HG03565 (cell line): Measurements from ENCODE around the gene ARHGAP33.
"Not testable (repeated sequence)": the region's sequence is repeated elsewhere in the genome, so short reads cannot be mapped to it uniquely, and the experiment has no call there.

Experiments used
- ATAC-seq: cut with Tn5 transposase; IDR thresholded peaks from one replicate; pipeline ENCODE4 v1.9.1; 2021; ENCODE audit warnings: mild to moderate bottlenecking, moderate library complexity; ENCODE audit not compliant: unreplicated experiment

ARHGAP33 gene

DNA sequence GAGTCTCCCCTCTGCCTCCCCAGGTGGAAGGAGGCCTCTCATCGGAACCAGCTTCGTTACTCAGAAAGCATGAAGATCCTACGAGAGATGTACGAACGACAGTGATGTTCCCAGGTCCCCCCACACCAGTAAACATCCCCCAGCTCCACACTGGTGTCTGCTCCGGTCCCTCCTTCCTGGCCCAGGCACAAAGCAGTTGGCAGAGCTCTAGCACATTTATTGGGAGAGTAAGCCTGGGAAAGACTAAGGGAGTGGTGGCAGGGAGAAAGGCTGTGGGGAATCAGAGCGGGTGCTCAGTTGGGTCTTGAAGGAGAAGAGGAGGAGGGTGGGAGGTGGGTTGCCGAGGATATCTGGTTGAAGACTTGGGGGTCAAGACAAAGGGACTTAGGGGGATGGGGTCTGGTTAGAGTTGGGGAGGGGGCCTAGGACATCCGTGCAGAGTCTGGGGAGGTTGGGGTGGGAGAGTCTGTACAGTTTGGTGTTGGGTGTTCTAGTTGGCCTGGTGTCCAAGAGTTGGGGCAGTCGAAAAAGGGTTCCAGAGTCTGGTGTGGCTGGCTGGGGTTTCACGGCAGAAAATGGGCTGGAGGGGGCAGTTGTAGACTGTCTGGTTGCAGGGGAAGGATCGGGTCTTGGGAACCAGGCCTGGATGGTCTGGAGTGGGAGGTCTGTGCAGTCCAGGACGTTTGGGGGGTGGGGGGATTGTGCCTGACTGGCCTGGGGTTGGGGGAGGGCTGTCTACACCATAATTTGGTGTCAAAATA lies 20.8 kb upstream of the ARHGAP33 start:
- ATAC-seq, result no peak

DNA sequence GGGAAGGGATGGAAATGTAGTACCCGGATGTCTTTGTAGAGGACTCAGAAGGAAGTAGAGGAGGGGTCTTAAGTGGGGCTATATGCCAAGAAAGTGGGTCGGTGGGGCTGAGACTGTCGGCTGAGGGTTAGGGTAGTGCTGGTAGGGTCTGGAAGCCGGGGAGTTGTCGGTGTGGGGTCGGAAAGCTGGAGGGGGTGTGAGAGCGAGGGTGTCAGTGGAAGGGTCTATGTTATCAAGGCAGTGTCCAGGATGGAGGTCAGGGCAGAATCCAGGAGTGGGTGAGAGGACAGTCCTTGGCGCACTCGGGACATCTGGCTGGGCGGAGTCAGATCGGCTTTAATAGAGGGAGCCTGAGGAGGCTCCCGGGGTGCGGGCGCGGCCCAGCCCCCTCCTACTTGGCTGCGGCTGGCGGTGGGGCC lies 20.2 kb upstream of the ARHGAP33 start:
- no peak for ATAC-seq

DNA sequence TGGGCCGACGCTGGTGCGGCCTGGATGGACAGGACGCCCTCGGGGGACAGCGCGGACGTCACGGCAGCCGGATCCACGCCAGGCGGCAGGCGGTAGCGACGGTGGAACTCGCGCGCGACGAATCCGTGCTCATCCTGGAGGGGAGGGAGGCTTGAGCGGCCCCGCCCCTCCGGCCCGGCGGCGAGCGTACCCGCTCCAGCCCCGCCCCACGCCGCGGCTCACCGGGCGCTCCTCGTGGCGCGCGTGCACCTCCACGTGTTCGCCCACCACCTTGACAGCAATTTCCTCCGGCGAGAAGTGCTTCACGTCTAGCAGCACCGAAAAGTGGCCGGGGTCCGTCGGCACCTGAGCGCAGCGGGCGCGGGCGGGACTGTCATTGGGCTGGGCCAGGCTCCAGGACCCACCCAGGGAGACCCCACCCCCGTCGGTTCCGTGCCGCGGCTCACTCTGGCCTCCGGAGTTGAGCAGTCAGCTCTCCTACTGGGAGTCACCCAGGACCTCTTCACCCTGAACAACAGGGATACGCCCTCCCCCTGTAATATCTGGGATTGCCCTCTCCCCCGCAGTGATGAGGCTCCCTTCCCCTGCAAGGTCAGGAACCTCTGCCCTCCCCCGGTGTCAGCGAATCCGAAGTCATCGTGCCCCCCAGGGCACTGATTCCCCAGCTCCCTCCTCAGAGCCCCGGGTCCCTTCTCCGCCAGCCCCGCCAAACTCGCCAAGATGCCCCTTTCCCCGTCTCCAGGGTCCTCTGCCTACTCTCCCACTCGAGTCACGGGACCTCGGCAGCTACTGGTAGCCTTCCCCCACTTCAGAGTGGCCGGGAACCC lies 19.6 kb upstream of the ARHGAP33 start:
- no peak for ATAC-seq

DNA sequence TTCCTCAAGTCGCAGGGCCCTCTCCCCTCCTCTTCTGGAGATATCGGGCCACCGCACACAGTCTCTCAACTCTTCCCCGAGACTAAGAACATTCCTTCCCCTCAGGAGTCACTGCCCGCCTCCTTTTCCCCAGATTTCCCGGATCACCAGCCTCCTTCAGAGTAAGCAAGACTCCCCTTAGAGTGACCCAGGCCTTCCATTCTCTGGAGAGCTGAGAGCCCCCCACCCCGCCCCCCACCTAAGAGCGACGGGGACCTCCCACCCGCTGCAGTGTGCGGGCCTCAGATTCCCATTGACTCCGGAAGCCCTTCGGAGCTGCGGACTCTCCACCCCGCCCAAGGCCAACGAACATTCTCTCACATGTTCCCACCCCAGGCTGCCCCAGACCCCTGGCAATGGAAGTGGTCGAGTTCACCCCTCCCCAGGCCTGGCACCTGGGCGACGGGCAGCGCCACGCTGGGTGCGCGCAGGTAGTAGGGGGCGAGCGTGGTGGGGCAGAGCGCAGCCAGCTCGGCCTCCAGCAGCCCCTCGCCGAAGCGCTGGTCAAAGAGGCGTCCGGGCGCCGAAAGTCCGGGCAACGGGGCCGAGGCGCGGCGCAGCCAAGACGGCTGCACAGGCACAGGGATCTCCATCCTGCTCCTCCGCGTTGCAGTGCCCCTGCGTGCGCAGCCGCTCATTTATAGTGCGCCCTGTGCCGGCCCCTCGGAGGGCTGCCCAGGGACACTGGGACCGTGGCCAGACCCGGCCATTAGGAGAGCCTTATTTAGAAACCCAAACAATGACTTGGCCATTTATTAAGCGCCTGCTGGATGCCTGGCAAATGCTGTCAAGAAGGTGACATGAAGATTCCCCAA lies 18.8 kb upstream of the ARHGAP33 start, which contains the start of gene HSPB6:
Gene HSPB6, minus strand, starts transcription at position 653 of the 854 bp plus-strand sequence. Its CDS starts 21 bp downstream, at position 632.
- ATAC-seq, result no peak

DNA sequence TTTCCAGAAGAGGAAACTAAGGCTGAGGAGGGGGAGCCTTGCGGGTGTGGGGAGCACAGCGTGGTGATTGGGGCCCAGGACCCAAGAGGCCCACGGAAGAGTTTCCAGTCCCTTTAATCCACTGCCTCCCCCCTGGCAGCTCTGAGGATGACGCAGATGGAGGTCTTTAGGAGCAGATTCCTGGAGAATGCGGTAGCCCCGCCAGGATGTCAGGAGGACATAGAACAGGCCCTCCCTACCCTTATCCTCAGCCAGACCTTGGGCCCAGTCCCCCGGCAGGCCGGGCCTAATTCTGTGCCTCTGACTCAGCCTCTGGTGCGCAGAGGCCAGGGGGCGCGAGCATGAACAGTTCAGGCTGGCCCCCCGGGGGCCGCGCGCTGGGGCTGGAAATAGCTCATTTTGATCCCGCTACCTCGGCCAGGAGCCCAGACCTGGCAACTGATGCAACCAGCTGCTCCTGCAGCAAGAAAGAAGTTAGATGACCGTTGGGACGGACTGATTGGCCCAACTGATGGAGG lies 18.1 kb upstream of the ARHGAP33 start:
- ATAC-seq, result no peak

DNA sequence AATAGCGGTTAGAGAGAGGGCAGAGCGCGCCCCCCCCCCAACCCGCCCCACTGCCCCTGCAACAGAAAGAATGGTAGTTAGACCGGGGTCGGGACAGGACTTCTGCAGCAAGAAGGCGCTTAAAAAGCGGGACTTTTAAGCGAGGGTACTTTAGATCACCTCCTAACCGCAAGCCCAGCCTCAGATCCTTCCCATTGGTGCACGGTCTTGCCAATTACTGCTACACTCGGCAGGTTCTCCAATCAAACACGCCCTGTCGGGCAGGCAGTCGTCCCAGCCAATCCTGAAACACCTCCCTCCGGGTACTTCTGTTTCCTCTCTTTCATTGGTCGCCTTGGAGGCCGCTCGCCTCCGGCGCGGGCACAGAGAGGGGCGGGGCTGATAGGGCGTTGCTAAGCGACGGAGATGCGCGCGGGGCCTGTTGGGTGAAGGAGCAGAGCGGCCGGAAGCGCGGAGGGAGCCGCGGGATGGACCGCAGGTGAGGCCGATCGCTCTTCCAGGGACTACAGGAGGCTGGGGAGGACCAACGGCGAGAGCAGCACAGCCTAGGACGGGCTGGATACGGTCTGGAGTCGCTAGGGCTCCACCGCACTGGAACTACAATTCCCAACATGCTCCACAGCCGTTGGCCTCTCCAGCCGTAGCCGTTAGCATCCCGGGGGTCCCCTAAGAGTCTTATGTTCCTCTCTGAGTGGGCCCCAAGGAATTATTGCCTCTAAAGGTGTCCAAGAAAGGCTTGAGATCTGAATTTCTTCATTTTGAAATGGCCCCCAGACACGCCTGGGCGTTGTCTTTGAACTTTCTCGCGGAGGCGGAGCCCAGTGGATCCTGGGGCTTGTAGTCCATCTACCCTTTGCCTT lies 17.4 kb upstream of the ARHGAP33 start, which contains the start of gene PROSER3:
Gene PROSER3, plus strand, starts transcription at position 428 of the 860 bp plus-strand sequence. Its CDS starts 40 bp downstream, at position 468.
- peak; percentile 94 for ATAC-seq

DNA sequence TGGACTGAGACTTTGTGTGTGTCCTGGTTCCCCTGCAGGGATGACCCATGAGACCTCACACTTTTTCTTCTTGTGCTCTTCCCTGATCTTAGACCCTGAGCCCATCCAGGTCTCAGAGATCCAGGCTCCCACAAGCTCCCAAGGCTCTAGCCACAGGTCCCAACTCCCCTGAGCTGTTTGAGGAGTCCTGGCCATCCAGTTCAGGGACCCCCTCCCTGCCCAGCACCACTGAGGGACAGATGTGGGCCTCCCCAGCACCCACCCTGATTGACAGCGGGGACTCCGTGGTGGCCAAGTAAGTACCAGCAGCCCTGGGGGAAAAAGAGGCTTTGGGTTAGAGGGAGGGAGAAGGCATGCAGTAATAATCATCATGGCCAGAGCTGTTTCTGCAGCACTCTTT lies 15.7 kb upstream of the ARHGAP33 start:
- no peak for ATAC-seq

DNA sequence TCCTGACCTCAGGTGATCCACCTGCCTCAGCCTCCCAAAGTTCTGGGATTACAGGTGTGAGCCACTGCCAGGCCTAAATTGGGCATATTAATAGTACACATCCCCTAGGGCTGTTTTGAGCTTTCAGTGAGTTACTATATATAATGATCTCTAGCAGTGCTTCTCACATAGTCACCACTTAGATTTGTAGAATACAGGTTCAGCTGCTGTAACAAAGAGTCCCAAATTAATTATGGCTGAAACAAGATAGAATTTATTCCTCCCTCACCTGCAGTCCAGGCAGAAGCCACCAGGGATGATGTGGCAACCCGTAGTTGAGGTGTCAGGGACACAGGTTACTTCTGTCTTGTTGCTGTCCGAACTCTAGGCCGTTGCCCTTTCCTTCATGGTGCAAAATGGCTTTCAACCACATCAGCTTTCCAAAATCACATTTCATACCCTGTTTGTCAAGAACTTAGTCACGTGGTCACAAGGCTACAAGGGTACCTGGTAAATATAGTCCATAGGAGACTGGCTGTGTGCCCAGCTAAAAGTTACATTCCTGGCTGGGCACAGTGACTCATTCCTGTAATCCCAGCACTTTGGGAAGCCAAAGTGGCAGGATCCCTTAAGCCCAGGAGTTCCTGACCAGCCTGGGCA lies 14.5 kb upstream of the ARHGAP33 start:
- ATAC-seq, result no peak

DNA sequence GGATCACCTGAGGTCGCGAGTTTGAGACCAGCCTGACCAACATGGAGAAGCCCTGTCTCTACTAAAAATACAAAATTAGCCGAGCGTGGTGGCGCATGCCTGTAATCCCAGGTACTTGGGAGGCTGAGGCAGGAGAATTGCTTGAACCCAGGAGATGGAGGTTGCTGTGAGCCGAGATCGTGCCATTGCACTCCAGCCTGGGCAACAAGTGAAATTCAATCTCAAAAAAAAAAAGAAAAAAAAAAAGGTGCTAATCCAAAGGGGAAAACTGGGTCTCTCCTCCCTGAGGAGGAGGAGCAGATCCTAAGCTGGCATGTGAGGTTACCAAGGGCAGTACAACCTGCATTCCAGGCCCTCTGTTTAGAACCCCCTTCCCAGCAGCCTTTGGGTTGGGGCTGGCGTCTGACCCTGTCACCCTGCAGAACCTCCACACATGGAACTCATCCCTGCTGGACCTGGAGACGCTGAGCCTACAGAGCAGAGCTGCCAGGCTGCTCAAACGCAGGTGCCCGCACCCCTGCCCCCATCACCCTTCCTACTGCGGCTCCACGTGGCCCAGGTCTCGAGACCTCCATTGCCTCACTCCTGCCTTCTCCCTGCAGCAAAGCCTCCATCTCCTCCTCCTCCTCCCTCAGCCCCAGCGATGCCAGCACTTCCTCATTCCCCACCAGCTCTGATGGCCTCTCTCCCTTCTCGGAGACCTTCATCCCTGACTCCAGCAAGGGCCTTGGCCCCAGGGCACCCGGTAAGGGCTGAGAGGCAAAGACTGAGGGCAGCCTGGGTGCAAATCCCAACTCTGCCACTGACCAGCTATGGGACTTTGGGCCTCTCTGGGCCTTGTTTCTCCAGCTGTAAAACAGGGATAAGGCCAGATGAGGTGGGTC lies 10.7 kb upstream of the ARHGAP33 start:
- ATAC-seq, result no peak

DNA sequence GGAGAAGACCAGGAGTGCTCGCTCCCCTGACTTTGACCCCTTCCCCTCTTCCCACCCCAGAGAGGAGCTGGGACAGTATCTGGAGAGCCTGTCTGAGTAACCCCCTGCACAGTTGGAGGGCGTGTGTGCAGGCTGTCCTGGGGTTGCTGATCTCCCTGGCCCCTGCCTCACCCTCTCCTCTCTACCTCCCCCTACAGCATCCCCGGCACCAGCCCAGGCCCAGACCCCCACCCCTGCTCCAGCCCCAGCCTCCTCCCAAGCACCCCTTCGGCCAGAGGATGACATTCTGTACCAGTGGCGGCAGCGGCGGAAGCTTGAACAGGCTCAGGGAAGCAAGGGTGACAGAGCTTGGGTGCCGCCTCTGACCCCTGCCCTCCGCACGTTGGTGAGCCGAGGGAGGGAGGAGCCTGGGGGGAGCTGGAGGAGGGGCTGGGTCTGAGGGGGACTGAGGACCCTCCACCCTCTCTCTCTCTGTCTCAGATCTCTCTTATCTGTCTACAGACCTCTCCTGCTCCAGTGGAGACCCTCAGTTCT lies 8.7 kb upstream of the ARHGAP33 start:
- no peak for ATAC-seq

DNA sequence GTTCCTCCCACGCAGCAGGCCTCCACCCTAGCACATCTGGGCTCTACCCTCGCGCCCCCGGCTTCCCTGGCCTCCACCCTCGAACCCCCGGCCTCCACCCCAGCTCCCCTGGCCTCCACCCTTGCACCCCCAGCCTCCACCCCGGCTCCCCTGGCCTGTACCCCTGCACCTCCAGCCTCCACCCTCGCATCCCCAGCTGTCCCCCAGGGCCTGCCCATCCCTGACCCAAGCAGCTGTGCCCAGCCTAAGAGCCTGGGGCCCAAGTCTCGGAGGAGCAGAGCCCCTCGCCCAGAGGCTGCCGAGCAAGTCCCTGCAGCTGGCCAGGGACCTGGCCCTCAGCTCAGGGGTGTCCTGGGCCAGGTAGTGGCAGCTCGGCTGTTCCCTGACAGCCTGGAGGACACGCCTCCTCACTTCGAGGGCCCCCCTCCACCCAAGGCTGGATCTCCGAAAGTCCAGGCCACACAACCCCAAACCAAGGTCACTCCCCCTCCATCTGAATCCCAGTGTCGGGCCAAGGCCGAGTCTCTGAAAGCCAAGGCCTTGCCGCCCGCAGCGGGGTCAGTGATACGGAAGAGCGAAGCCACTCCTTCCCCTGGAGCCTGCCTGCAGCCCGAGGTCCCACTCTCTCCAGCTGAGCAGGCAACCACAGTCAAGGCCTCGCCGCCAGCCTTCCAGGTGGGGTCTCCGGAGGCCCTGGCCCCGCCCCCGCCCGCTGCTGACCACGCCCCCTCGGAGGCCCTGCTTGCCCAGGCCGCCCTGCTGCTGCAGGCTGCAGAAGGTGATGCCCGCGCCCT lies 7.9 kb upstream of the ARHGAP33 start:
- ATAC-seq, result no peak

DNA sequence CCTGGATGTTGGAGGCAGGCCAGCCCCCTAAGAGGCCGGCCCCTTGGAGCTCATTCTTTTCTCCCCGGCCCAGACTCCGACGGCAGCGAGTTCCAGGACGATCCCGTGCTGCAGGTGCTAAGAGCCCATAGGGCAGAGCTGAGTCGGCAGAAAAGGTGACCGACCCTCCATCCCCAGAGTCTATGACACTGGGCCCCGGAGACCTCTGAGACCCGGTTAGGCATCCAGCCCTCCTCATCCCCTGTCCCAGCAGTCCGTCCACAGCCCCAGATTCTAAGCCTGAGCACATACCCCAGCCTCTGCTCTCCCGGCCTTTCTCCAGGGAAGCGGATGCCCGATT lies 7.3 kb upstream of the ARHGAP33 start:
- no peak for ATAC-seq

DNA sequence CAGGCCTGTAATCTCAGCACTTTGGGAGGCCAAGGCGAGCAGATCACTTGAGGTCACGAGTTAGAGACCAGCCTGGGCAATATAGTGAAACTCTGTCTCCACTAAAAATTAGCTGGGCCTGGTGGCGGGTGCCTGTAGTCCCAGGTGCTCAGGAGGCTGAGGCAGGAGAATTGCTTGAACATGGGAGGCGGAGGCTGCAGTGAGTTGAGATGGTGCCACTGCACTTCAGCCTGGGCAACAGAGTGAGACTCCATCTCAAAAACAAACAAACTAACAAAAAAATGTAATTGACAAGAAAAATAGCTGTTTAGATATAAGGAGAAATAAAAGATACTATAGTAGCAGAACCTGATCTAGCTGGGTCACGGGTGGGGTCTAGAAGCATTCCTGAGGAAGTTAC lies 3.0 kb upstream of the ARHGAP33 start:
- ATAC-seq, result not testable (repeated sequence)

DNA sequence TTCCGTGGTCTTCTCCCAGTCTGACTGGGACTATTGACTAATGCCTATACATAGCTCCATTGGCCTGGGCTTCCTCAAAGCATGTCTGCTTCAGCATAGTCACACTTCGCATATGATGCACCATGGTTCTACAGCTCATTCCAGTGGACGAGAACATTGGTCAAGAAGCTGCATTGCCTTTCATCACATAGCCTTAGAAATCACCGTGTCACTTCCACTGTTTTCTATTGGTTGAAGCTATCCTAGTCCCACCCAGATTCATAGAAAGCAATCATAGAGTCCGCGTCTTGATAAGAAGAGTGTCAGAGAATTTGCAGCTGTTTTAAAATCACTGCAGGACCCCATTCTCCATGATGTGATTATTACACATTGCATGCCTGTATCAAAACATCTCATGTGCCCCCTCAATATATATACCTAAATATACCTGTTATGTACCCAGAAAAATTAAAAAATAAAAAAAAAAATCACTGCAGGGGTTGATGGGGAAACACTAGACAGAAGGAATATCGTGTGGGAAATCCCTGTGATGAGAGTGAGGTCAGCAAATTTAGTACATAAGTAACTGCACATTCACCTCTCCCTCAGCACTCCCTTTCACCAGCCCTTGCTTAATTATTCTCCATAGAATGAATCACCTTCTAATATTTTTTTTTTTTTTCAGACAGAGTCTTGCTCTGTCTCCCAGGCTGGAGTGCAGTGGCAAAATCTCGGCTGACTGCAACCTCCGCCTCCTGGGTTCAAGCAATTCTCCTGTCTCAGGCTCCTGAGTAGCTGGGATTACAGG lies 2.2 kb upstream of the ARHGAP33 start:
- no peak for ATAC-seq

DNA sequence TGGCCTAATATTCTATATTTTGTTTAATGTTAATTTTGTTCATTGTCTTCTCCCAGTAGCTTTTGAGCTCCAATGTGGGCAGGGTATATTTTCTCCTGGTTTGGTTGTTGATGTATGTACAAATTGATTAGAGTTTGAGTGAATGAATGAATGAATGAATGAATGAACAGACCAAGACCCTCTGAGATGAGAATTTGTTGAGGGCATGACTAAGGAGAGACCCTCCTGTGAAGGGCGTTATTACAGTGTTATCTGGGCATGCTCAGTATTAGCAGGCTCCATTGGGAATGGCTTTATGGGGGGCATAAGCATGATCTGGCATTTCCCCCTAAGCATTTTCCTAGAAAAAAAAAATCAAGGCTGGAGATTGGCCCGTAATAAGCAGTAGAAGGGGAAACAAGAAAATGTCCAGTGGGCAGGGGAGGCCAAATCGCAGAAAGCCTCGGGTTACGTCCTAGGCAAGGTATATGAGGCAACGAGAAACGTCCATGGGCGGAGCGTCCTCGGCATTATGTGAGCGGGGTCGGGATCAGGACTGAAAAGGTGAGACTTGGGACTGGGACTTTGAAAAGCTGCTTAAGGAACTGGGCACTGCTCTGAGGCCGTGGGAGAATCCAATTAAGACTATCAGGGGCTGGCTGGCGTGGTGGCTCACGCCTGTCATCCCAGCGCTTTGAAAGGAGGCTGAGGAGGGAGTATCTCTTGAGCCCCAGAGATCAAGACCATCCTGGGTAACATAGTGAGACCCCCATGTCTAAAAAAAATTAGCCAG lies 904 bp upstream of the ARHGAP33 start:
- ATAC-seq, result no peak

DNA sequence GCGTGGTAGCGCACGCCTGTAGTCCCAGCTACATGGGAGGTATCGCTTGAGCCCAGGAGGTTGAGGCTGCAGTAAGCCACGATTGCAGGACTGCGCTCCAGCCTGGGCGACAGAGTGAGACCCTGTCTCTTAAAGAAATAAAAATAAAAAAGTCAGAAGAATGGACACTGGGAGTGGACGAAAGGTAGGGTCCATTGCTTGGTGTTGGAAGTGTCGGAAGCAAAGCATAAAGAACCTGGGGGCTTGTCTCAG lies 392 bp upstream of the ARHGAP33 start:
- ATAC-seq, result no peak
